Measurements from ENCODE around the gene RPS6KA5.

DNA sequence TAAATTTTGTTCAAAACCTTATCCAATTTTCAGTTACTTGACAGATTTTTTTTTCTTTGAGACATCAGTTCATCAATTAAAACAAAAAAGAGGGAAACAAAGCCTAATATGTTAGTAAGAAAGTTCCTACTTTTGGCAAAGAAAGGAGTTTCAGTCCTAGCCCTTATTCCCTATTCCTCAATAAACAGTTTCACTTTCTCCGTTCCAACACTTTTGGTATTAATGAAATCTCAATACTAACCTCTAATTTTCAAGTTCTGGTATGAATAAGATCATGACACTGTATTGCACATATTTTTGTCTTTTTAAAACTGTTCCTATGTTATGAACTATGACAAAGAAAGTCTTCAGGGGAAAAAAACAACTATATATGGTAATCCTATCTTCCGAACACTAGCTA lies 48.4 kb downstream of the RPS6KA5 start:
- TF ChIP-seq, protein P1, sequence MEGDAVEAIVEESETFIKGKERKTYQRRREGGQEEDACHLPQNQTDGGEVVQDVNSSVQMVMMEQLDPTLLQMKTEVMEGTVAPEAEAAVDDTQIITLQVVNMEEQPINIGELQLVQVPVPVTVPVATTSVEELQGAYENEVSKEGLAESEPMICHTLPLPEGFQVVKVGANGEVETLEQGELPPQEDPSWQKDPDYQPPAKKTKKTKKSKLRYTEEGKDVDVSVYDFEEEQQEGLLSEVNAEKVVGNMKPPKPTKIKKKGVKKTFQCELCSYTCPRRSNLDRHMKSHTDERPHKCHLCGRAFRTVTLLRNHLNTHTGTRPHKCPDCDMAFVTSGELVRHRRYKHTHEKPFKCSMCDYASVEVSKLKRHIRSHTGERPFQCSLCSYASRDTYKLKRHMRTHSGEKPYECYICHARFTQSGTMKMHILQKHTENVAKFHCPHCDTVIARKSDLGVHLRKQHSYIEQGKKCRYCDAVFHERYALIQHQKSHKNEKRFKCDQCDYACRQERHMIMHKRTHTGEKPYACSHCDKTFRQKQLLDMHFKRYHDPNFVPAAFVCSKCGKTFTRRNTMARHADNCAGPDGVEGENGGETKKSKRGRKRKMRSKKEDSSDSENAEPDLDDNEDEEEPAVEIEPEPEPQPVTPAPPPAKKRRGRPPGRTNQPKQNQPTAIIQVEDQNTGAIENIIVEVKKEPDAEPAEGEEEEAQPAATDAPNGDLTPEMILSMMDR (IDR thresholded peaks at IDR 0.05), result no peak
- TF ChIP-seq TP53 (CRISPR knock-in tag; IDR thresholded peaks at IDR 0.05) (no peak), POLR2A (IDR thresholded peaks at IDR 0.05; ENCODE audit: low read length) (no peak), ESRRA (IDR thresholded peaks at IDR 0.05; ENCODE audit: borderline replicate concordance, low read length) (no peak), ZFP36 (IDR thresholded peaks at IDR 0.05; ENCODE audit: borderline replicate concordance, partially characterized antibody) (no peak), JUNB (IDR thresholded peaks at IDR 0.05) (no peak), BHLHE40 (IDR thresholded peaks at IDR 0.05; ENCODE audit: low read depth, low read length) (no peak)
- TF ChIP-seq, protein P2, sequence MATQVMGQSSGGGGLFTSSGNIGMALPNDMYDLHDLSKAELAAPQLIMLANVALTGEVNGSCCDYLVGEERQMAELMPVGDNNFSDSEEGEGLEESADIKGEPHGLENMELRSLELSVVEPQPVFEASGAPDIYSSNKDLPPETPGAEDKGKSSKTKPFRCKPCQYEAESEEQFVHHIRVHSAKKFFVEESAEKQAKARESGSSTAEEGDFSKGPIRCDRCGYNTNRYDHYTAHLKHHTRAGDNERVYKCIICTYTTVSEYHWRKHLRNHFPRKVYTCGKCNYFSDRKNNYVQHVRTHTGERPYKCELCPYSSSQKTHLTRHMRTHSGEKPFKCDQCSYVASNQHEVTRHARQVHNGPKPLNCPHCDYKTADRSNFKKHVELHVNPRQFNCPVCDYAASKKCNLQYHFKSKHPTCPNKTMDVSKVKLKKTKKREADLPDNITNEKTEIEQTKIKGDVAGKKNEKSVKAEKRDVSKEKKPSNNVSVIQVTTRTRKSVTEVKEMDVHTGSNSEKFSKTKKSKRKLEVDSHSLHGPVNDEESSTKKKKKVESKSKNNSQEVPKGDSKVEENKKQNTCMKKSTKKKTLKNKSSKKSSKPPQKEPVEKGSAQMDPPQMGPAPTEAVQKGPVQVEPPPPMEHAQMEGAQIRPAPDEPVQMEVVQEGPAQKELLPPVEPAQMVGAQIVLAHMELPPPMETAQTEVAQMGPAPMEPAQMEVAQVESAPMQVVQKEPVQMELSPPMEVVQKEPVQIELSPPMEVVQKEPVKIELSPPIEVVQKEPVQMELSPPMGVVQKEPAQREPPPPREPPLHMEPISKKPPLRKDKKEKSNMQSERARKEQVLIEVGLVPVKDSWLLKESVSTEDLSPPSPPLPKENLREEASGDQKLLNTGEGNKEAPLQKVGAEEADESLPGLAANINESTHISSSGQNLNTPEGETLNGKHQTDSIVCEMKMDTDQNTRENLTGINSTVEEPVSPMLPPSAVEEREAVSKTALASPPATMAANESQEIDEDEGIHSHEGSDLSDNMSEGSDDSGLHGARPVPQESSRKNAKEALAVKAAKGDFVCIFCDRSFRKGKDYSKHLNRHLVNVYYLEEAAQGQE (IDR thresholded peaks at IDR 0.05), result no peak
- TF ChIP-seq, protein P3, sequence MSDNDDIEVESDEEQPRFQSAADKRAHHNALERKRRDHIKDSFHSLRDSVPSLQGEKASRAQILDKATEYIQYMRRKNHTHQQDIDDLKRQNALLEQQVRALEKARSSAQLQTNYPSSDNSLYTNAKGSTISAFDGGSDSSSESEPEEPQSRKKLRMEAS (IDR thresholded peaks at IDR 0.05), result no peak
- TF ChIP-seq, protein P4, sequence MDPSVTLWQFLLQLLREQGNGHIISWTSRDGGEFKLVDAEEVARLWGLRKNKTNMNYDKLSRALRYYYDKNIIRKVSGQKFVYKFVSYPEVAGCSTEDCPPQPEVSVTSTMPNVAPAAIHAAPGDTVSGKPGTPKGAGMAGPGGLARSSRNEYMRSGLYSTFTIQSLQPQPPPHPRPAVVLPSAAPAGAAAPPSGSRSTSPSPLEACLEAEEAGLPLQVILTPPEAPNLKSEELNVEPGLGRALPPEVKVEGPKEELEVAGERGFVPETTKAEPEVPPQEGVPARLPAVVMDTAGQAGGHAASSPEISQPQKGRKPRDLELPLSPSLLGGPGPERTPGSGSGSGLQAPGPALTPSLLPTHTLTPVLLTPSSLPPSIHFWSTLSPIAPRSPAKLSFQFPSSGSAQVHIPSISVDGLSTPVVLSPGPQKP (IDR thresholded peaks at IDR 0.05; ENCODE audit: low read depth, low read length), result no peak
